Activated naive CD8-positive, alpha-beta T cell (primary cell): Measurements from ENCODE around the gene SREBF2.

ENCODE experiments used
- H3K27ac Mint-ChIP-seq: one replicate; pipeline ENCODE4 v1.8.0; 2021; ENCODE audit warnings: mixed read lengths
- H3K27me3 Mint-ChIP-seq: one replicate; pipeline ENCODE4 v1.8.0; 2021; ENCODE audit warnings: mixed read lengths
- H3K36me3 Mint-ChIP-seq: one replicate; pipeline ENCODE4 v1.8.0; 2021; ENCODE audit warnings: mixed read lengths
- H3K4me1 Mint-ChIP-seq: one replicate; pipeline ENCODE4 v1.8.0; 2021; ENCODE audit warnings: low read depth, mixed read lengths
- H3K4me3 Mint-ChIP-seq: one replicate; pipeline ENCODE4 v1.8.0; 2021; ENCODE audit warnings: mild to moderate bottlenecking, mixed read lengths
- H3K9me3 Mint-ChIP-seq: one replicate; pipeline ENCODE4 v1.8.0; 2021; ENCODE audit warnings: low read depth, mixed read lengths

The SREBF2 gene

GRCh38 chr22:41832553-41833368 is at the start of gene SREBF2:
Gene SREBF2, plus strand, starts transcription at chr22:41833105. Its CDS starts 166 bp downstream, at chr22:41833271.
- Mint-ChIP-seq H3K36me3 (peaks cover 6% of the 10 kb centered on the region), H3K9me3 (no peaks in the 10 kb centered on the region), H3K27me3 (no peaks in the 10 kb centered on the region), H3K4me1 (peaks cover 46% of the 10 kb centered on the region), H3K27ac (peak within 1 kb of the TSS; percentile 97), H3K4me3 (peak within 1 kb of the TSS; percentile 95)

DNA sequence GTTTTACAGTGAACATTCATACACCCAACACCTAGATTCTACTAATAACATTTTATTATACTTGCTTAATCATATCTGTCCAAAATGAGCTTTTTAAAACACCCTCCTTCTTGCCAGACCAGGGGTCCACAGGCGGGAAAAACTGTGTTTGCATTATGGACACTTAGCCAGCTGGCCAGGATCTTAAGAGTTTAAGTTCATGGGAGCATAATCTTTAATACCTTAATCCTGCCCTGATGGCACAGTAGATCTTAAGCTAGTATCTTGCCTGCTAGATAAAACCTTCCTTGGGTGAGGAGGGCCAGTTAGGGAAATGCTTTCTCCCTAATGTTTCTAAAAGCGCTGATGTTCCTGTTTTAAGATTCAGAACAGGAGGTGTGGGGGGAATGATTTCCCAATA is 45.6 kb upstream of the SREBF2 start:
- Mint-ChIP-seq H3K27ac (no peak overlapping the region), H3K27me3 (no peaks in the 10 kb centered on the region), H3K4me1 (peaks cover 35% of the 10 kb centered on the region), H3K9me3 (no peaks in the 10 kb centered on the region), H3K4me3 (no peak overlapping the region), H3K36me3 (peaks cover 9% of the 10 kb centered on the region)

DNA sequence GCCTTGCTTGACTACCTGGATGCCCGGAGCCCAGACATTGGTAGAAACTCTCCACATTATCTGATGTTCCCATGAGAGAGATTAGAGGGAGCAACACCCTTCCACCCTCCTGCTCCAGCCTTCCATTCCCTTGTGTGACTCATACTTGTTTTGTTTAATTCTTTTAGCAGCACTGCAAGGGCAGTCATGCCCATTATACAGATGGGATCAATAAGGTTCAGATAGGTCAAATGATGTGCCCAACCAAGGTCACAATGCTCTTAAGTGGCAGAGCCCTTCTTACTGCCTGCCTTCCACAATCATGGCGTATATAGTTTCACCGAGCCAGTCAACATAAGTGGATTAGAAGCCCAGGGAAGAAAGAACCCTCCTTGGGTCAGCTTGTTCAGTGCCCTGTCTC is 39.0 kb upstream of the SREBF2 start:
- Mint-ChIP-seq H3K4me1 (peaks cover 2% of the 10 kb centered on the region), H3K27ac (no peak overlapping the region), H3K4me3 (no peak overlapping the region), H3K27me3 (no peaks in the 10 kb centered on the region), H3K36me3 (peaks cover 13% of the 10 kb centered on the region), H3K9me3 (no peaks in the 10 kb centered on the region)

DNA sequence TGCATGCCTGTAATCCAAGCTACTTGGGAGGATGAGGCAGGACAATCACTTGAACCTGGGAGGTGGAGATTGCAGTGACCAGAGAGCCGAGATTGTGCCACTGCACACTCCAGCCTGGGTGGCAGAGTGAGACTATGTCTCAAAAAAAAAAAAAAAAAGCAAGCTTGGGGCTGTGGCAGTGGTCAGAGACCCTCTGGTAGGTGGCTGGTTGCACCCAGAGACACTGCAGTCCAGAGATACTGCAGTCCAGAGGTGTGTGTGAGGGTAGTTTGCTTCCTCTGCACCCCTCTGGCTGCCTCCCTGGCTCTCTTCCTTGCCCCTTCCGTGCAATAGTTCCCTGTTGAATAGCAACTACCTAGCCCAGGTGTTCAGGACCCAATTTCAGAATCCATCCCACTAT is 34.2 kb upstream of the SREBF2 start:
- Mint-ChIP-seq H3K36me3 (peaks cover 3% of the 10 kb centered on the region), H3K4me3 (peak overlapping the region; percentile 96), H3K27ac (peak overlapping the region; percentile 81), H3K4me1 (peaks cover 30% of the 10 kb centered on the region), H3K9me3 (no peaks in the 10 kb centered on the region), H3K27me3 (no peaks in the 10 kb centered on the region)

- Mint-ChIP-seq H3K36me3 (no peaks in the 10 kb centered on the region), H3K27ac (peak overlapping the region; percentile 95), H3K27me3 (no peaks in the 10 kb centered on the region), H3K4me3 (peak overlapping the region; percentile 96), H3K9me3 (no peaks in the 10 kb centered on the region), H3K4me1 (peaks cover 35% of the 10 kb centered on the region)
Observed at GRCh38 chr22:41799486-41800347, 33.2 kb upstream of the SREBF2 start.

GRCh38 chr22:41800348-41801146 is 32.4 kb upstream of the SREBF2 start, which contains the start of gene CCDC134:
Gene CCDC134, plus strand, starts transcription at chr22:41800679. Its CDS starts 8,212 bp downstream, at chr22:41808891.
- no peaks in the 10 kb centered on the region for H3K9me3 Mint-ChIP-seq
- H3K36me3 Mint-ChIP-seq, result no peaks in the 10 kb centered on the region
- peak within 1 kb of the TSS; percentile 95 for H3K27ac Mint-ChIP-seq
- peaks cover 39% of the 10 kb centered on the region for H3K4me1 Mint-ChIP-seq
- H3K27me3 Mint-ChIP-seq, result no peaks in the 10 kb centered on the region
- H3K4me3 Mint-ChIP-seq, result peak within 1 kb of the TSS; percentile 96

DNA sequence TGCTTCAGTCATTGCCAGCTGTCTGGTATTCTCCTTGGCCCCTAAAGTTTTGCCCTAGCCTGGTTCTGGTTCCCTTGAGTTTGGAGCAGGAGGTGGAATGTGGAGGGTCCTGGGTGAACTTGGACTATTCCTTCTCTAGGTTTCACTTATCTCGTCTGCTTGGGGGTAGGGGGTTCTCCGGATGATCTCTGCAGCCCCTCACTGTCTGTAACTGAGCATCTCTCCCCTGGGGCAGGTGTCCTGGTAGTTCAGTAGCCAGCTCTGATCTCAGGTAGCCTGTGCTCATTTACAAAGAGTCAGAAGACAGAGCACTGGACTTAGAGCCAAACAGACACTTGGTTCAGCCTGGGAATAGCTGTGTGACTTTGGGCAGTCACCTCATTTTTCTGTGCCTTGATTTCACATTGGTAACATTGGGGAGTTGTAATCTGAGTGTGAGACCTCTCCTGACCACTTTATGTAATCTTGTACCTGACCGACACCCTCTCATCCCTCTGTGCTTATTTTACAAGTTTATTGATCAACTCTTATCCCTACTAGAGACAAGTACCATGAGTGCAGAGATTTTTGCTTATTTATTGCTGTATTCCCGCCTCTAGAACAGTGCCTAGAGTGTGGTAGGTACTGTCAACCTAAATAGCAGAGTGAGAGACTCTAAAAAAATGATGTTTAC is 31.6 kb upstream of the SREBF2 start:
- peak overlapping the region; percentile 95 for H3K27ac Mint-ChIP-seq
- peaks cover 41% of the 10 kb centered on the region for H3K4me1 Mint-ChIP-seq
- H3K36me3 Mint-ChIP-seq, result no peaks in the 10 kb centered on the region
- H3K9me3 Mint-ChIP-seq, result no peaks in the 10 kb centered on the region
- H3K27me3 Mint-ChIP-seq, result no peaks in the 10 kb centered on the region
- peak overlapping the region; percentile 96 for H3K4me3 Mint-ChIP-seq

DNA sequence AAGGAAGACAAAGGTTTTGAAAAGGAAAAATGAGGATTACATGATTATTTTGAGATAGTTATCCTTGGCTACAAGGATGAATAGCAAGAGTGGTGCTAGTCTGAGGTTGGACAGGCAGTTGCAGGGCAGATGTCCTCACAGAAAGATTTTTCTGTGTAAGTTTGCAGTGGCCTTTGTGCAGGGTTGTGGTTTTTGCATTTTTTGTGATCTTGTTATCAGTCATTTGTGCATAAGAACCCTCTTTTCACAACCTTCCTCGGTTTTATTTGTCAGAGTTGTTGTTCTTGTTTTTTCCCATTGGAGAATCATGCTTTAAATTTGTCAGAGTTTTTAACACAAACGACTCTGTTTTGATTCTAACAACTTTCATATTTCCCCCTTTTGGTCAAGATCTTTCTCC is 31.0 kb upstream of the SREBF2 start:
- no peaks in the 10 kb centered on the region for H3K36me3 Mint-ChIP-seq
- peak overlapping the region; percentile 95 for H3K27ac Mint-ChIP-seq
- peak overlapping the region; percentile 96 for H3K4me3 Mint-ChIP-seq
- peaks cover 41% of the 10 kb centered on the region for H3K4me1 Mint-ChIP-seq
- no peaks in the 10 kb centered on the region for H3K9me3 Mint-ChIP-seq
- no peaks in the 10 kb centered on the region for H3K27me3 Mint-ChIP-seq

GRCh38 chr22:41805639-41806038 is 27.3 kb upstream of the SREBF2 start:
- Mint-ChIP-seq H3K4me1 (peaks cover 28% of the 10 kb centered on the region), H3K4me3 (no peak overlapping the region), H3K27me3 (no peaks in the 10 kb centered on the region), H3K27ac (no peak overlapping the region), H3K9me3 (no peaks in the 10 kb centered on the region), H3K36me3 (peaks cover 5% of the 10 kb centered on the region)

- Mint-ChIP-seq H3K9me3 (no peaks in the 10 kb centered on the region), H3K4me3 (no peak overlapping the region), H3K27me3 (no peaks in the 10 kb centered on the region), H3K36me3 (peaks cover 5% of the 10 kb centered on the region), H3K4me1 (peaks cover 10% of the 10 kb centered on the region), H3K27ac (no peak overlapping the region)
Observed at GRCh38 chr22:41808400-41808799, 24.5 kb upstream of the SREBF2 start.

DNA sequence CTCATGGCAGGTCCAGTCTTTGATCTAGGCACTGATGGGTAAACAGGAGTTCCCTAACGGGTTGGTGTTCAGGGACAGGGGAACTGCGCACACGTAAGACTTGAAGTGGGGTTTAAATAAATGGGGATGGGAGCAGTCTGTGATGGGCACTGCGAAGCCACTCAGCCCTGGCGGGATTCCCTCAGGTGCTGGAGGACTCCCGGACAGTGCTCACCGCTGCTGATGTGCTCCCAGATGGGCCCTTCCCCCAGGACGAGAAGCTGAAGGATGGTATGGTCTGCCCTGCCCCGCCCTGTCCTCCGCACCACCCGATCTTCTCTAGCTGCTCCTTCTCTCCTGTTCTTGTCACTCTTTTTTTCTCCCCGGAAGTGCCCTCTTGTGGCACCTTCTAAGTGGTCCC is 22.9 kb upstream of the SREBF2 start:
- Mint-ChIP-seq H3K9me3 (no peaks in the 10 kb centered on the region), H3K4me3 (no peak overlapping the region), H3K27me3 (no peaks in the 10 kb centered on the region), H3K4me1 (peaks cover 4% of the 10 kb centered on the region), H3K27ac (no peak overlapping the region), H3K36me3 (peaks cover 5% of the 10 kb centered on the region)

DNA sequence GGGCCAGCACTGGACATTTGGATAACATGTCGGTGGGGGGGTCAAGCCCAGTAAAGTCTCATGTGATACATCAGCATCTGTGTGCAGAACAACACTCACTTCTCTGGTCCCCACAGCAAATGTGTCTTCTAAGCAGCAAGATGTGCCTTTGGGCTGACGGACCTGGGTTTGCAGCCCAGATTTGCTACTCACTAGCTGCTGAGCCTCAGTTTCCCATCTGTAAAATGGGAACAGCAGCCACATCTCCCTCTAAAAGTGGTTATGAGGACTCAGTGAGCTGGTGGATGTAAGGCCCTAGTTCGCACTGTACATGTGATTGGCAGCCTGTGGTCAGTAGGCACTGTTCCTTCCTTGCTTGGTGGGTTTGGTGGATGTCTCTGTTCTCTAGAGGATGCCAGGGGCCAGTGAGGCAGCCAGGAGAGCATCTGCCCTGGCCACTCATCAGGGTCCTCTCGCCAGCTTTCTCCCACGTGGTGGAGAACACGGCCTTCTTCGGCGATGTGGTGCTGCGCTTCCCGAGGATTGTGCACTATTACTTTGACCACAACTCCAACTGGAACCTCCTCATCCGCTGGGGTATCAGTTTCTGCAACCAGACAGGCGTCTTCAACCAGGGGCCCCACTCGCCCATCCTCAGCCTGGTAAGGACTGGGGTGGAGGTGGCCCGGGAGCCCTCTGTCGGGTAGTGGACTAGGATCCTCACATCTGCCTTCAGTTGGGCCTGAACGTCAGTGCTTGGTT is 19.9 kb upstream of the SREBF2 start:
- no peaks in the 10 kb centered on the region for H3K9me3 Mint-ChIP-seq
- H3K27me3 Mint-ChIP-seq, result no peaks in the 10 kb centered on the region
- no peak overlapping the region for H3K4me3 Mint-ChIP-seq
- peaks cover 8% of the 10 kb centered on the region for H3K36me3 Mint-ChIP-seq
- no peaks in the 10 kb centered on the region for H3K4me1 Mint-ChIP-seq
- H3K27ac Mint-ChIP-seq, result no peak overlapping the region

- Mint-ChIP-seq H3K9me3 (no peaks in the 10 kb centered on the region), H3K4me3 (no peak overlapping the region), H3K36me3 (peaks cover 8% of the 10 kb centered on the region), H3K27ac (no peak overlapping the region), H3K27me3 (no peaks in the 10 kb centered on the region), H3K4me1 (no peaks in the 10 kb centered on the region)
Observed at GRCh38 chr22:41813726-41814410, 19.0 kb upstream of the SREBF2 start.
